ENCODE measurements around the gene CCDC141.

CCDC141 gene

DNA sequence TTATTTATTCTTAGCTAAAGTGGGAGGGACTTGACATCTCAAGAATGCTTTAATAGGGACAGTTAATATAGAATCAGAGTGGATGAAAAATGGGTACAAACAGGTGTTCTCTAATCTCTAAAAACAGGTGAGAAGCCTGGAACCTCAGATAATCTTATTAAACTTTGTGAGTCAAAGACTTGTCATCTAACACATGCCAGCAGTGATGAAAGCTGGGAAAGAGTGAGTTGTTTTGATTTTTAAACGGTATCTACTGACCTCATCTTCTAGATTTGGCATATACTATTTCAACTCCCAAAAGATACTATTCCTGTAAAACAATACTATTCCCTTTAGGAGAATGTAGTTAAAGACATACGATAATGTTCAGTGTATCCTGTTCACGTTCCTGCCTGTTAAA, 103.4 kb downstream of the CCDC141 start:
- TF ChIP-seq POLR2A (IDR thresholded peaks at IDR 0.05; ENCODE audit: extremely low read depth, insufficient read length) (no peak), MYC (IDR thresholded peaks at IDR 0.05; ENCODE audit: low read depth, low read length) (no peak), CTCF (IDR thresholded peaks at IDR 0.05; ENCODE audit: low read depth, low read length) (no peak)
- TF ChIP-seq, protein P1, sequence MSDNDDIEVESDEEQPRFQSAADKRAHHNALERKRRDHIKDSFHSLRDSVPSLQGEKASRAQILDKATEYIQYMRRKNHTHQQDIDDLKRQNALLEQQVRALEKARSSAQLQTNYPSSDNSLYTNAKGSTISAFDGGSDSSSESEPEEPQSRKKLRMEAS (IDR thresholded peaks at IDR 0.05; ENCODE audit: low read depth, low read length) = no peak
- no peak overlapping the region for H3K4me3 ChIP-seq (ENCODE audit: low read depth, low read length)
- DNase-seq (ENCODE audit: low read depth) = no peak

DNA sequence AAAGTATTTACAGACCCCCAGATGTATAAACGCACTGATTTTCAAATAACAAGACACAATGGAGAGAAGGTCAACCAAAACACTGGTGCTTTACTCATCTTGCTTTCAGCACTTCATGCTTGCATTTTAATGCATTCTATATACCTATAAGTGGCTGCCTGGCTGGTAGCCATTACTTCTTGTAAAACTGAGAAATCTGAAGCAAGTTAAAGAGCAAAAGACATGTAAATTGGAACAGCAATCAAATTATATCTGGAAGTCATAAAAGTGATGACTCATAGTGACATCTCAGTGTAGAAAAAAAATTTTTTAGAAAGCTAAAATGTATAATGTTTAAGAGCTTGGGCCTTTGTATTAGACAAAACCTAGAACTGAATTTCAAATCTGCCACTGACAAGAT, 106.2 kb downstream of the CCDC141 start:
- H3K4me3 ChIP-seq (ENCODE audit: low read depth, low read length) = no peak overlapping the region
- TF ChIP-seq MYC (IDR thresholded peaks at IDR 0.05; ENCODE audit: low read depth, low read length) (no peak), POLR2A (IDR thresholded peaks at IDR 0.05; ENCODE audit: extremely low read depth, insufficient read length) (no peak), CTCF (IDR thresholded peaks at IDR 0.05; ENCODE audit: low read depth, low read length) (no peak)
- TF ChIP-seq, protein P1 (IDR thresholded peaks at IDR 0.05; ENCODE audit: low read depth, low read length) = no peak
- no peak for DNase-seq (ENCODE audit: low read depth)

DNA sequence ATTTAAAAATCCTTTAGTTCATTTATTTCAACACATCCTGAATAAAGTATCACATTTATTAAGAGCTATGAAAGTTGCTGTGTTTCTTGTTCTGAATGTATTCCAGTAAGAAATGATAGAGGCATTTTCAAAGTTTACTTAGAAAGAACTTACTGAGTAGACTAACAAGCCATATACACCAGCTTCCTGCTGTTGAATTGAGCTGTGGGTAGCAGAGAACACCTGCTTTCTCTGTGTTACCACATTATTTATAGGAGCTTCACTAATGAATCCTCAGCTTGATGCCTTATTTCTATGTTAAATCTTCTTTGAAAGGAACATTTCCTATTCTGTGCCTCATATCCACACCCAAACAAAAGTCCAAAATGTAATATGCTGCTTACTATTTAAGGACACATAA, 115.4 kb downstream of the CCDC141 start:
- H3K4me3 ChIP-seq (ENCODE audit: low read depth, low read length) = no peak overlapping the region
- no peak for DNase-seq (ENCODE audit: low read depth)
- TF ChIP-seq MYC (IDR thresholded peaks at IDR 0.05; ENCODE audit: low read depth, low read length) (no peak), POLR2A (IDR thresholded peaks at IDR 0.05; ENCODE audit: extremely low read depth, insufficient read length) (no peak), CTCF (IDR thresholded peaks at IDR 0.05; ENCODE audit: low read depth, low read length) (no peak)
- TF ChIP-seq, protein P1 (IDR thresholded peaks at IDR 0.05; ENCODE audit: low read depth, low read length) = no peak

GRCh38 chr2:178933493-178933892, 116.4 kb downstream of the CCDC141 start:
- TF ChIP-seq MYC (IDR thresholded peaks at IDR 0.05; ENCODE audit: low read depth, low read length) = no peak
- TF ChIP-seq, protein P1 (IDR thresholded peaks at IDR 0.05; ENCODE audit: low read depth, low read length) = no peak
- no peak for TF ChIP-seq CTCF (IDR thresholded peaks at IDR 0.05; ENCODE audit: low read depth, low read length)
- no peak for TF ChIP-seq POLR2A (IDR thresholded peaks at IDR 0.05; ENCODE audit: extremely low read depth, insufficient read length)
- H3K4me3 ChIP-seq (ENCODE audit: low read depth, low read length) = no peak overlapping the region
- DNase-seq (ENCODE audit: low read depth) = no peak

DNA sequence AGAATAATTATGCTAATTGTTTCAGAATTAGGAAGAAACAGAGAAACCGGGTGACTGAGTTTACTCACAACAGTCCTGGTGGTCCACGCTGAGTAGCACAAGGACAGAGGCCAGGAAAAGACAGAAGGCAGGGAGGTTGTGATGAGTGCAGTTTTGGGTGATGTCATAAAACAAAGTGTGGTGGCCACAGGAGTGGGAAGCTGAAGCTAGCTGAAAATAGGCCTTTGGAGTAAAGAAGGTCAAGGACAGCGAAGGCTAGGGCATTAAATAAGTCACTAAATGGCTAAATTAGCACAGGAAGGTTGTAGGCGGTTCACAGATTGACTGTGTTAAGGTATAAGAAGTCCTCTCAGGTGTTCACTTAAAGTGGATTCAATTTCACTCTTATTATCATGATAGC, 121.9 kb downstream of the CCDC141 start:
- no peak for TF ChIP-seq POLR2A (IDR thresholded peaks at IDR 0.05; ENCODE audit: extremely low read depth, insufficient read length)
- H3K4me3 ChIP-seq (ENCODE audit: low read depth, low read length) = no peak overlapping the region
- DNase-seq (ENCODE audit: low read depth) = no peak

DNA sequence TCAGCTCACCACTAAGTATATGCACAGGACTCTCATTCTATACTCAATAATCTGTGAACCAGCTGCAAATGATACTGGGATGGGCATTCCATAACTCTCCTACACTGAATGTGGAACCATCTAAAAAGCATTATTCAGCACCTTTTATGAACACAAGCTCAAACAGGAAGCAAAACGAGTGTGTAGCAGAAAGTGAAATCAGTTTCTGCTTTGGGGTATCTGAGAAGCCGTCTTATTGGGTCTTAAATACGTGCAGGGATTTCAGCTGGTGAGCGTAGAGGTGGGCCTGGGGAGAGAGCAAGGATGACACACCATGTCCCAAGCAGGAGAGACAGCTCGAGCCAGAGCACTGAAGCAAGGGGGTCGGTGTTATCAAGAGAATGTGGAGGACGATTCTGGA, 122.8 kb downstream of the CCDC141 start:
- no peak for DNase-seq (ENCODE audit: low read depth)
- no peak overlapping the region for H3K4me3 ChIP-seq (ENCODE audit: low read depth, low read length)
- no peak for TF ChIP-seq MYC (IDR thresholded peaks at IDR 0.05; ENCODE audit: low read depth, low read length)
- TF ChIP-seq POLR2A (IDR thresholded peaks at IDR 0.05; ENCODE audit: extremely low read depth, insufficient read length) = no peak
- TF ChIP-seq, protein P1 (IDR thresholded peaks at IDR 0.05; ENCODE audit: low read depth, low read length) = no peak
- no peak for TF ChIP-seq CTCF (IDR thresholded peaks at IDR 0.05; ENCODE audit: low read depth, low read length)
